Prostate gland (tissue), 2 donors: Measurements from ENCODE around the gene WDR89.

Experiments
- CTCF ChIP-seq, 4 experiments: fragments of 200-600 bp in 2 of 4; fragments of 450-650 bp in 2 of 4; sonication (generic) in 2 of 4; IDR thresholded peaks; 1 replicate in 3 of 4; 2 replicates in 1 of 4; pipeline ENCODE4 v1.5.1; 2016 to 2019; ENCODE audit warnings: antibody characterized with exemption in 4 of 4, mild to moderate bottlenecking in 2 of 4, moderate library complexity in 2 of 4
- POLR2A ChIP-seq: fragments of 450-650 bp; IDR thresholded peaks from one replicate; pipeline ENCODE4 v1.6.1; 2016; ENCODE audit warnings: antibody characterized with exemption, mild to moderate bottlenecking

- no peak for TF ChIP-seq CTCF (IDR thresholded peaks at IDR 0.05)
- no peak for TF ChIP-seq POLR2A
These were observed 8.7 kb upstream of the WDR89 start for GRCh38 chr14:63650256-63650952.
